BJ (cell line): ENCODE measurements around the gene RGR. TPM values are rescaled to one million over a fixed set of nuclear protein-coding genes. Genes with fewer than 3 reads are reported as not detected.

Source experiments
- CTCF ChIA-PET: fragments of 350-600 bp; formaldehyde crosslinking; extraction: SDS; loops from one replicate; lab custom pipeline; 2021; ENCODE audit warnings: antibody characterized with exemption, inconsistent platforms; lab: Yijun Ruan, JAX
- POLR2A ChIA-PET: fragments of 300-600 bp; sonication (Branson Sonifier 250); formaldehyde crosslinking; extraction: SDS; loops from one replicate; lab custom pipeline; 2021; ENCODE audit warnings: antibody characterized with exemption; lab: Charles Lee
- DNase-seq: peaks from one replicate; pipeline ENCODE4 v3.0.0-alpha.2; 2011; ENCODE audit warnings: low read depth
- H3K27me3 ChIP-seq: 2 replicates; pipeline ENCODE4 v1.6.0; 2011; ENCODE audit warnings: low read length; ENCODE audit not compliant: control insufficient read depth, insufficient read depth
- H3K36me3 ChIP-seq: 2 replicates; pipeline ENCODE4 v1.5.1; 2011; ENCODE audit warnings: low read length; ENCODE audit not compliant: control insufficient read depth, insufficient read depth
- H3K4me3 ChIP-seq: 2 replicates; pipeline ENCODE4 v1.5.1; 2011; ENCODE audit warnings: low read depth, mild to moderate bottlenecking, control low read depth, low read length
- polyA minus RNA-seq: library from RNA; depleted of rRNA, polyadenylated mRNA; stranded (reverse); fragments of >200 nt; gene quantifications from 2 replicates; pipeline ENCODE4 v1.2.3, GENCODE V29; 2011; rRNA and poly(A)+ RNA removed
- polyA plus RNA-seq: library from polyadenylated mRNA; depleted of rRNA; stranded (reverse); fragments of >200 nt; gene quantifications from 2 replicates; pipeline ENCODE4 v1.2.3, GENCODE V29; 2011; rRNA removed
- TF ChIP-seq, protein P1 (sequence below): IDR thresholded peaks from 2 replicates; pipeline ENCODE4 v1.5.1; 2011; ENCODE audit warnings: low read depth, mild to moderate bottlenecking, control low read depth, inconsistent platforms, low read length, moderate library complexity; ENCODE audit not compliant: insufficient read depth

RGR gene, protein sequence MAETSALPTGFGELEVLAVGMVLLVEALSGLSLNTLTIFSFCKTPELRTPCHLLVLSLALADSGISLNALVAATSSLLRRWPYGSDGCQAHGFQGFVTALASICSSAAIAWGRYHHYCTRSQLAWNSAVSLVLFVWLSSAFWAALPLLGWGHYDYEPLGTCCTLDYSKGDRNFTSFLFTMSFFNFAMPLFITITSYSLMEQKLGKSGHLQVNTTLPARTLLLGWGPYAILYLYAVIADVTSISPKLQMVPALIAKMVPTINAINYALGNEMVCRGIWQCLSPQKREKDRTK
- not detected in 2 replicates for polyA plus RNA-seq
- polyA minus RNA-seq: not detected in 2 replicates

DNA sequence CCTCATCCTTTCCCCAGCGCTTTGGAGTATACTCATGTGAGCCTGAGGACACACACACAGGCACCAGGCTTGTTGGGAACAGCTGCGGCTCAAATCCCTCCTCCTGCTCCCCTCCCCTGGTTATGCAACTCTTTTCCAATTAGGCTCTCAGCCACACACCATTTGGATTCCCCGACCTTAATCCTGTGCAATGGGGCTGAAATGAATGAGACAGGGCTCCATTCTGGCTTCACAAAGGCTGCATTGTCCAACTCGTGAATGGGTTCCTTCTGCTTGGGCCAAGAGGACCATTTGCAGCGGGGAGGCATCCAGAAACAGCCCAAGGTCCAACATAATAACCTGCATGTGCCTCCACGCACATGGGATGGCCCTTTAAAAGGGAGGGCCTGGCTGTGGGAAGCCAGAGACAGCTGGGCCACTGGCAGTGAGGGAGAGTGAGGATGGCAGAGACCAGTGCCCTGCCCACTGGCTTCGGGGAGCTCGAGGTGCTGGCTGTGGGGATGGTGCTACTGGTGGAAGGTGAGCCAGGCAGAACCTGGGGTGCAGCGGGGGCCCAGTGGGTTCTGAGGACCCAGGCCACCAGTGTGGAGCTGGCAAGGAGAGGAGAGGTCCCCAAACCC is at the start of gene RGR:
TSS of gene RGR (plus strand) at position 403 of the 620 bp plus-strand sequence. CDS start at position 441, 38 bp downstream.
- ChIA-PET POLR2A (no interaction called here), CTCF (interaction anchor here (1.4 kb wide), 1 partner anchor 10 kb away, joined by 5 read pairs; no protein-coding TSS in a partner anchor)
- TF ChIP-seq, protein P1, sequence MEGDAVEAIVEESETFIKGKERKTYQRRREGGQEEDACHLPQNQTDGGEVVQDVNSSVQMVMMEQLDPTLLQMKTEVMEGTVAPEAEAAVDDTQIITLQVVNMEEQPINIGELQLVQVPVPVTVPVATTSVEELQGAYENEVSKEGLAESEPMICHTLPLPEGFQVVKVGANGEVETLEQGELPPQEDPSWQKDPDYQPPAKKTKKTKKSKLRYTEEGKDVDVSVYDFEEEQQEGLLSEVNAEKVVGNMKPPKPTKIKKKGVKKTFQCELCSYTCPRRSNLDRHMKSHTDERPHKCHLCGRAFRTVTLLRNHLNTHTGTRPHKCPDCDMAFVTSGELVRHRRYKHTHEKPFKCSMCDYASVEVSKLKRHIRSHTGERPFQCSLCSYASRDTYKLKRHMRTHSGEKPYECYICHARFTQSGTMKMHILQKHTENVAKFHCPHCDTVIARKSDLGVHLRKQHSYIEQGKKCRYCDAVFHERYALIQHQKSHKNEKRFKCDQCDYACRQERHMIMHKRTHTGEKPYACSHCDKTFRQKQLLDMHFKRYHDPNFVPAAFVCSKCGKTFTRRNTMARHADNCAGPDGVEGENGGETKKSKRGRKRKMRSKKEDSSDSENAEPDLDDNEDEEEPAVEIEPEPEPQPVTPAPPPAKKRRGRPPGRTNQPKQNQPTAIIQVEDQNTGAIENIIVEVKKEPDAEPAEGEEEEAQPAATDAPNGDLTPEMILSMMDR: no peak
- DNase-seq: no peak
- Histone ChIP-seq H3K36me3 (no peaks in the 10 kb centered on the region), H3K27me3 (no peaks in the 10 kb centered on the region; the same call in 1 of the 2 replicates), H3K4me3 (no peak within 1 kb of the TSS)

DNA sequence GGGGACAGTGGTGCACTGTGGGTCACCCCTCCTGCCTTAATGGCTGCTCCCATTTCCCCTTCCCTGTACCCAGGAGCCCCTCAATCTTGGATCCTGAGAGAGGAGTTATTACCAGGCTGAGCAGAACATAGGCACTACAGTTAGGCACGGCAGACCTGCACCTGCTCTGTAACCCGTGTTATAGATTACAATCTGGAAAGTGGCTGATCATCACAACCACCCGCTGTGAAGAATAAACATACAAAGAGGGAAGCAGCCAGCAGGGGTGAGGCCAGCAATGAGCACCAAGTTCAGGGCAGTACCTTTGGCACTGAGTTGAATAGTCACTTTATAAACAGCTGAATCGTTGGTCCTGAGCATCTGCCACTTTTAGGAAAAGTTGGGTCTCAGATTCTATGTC is 48.8 kb upstream of the RGR start:
- POLR2A ChIA-PET: no interaction called here
- CTCF ChIA-PET: no interaction called here
- Histone ChIP-seq H3K36me3 (no peaks in the 10 kb centered on the region), H3K27me3 (peaks cover 23% of the 10 kb centered on the region), H3K4me3 (no peak overlapping the region)
- DNase-seq: no peak
- TF ChIP-seq, protein P1: no peak

DNA sequence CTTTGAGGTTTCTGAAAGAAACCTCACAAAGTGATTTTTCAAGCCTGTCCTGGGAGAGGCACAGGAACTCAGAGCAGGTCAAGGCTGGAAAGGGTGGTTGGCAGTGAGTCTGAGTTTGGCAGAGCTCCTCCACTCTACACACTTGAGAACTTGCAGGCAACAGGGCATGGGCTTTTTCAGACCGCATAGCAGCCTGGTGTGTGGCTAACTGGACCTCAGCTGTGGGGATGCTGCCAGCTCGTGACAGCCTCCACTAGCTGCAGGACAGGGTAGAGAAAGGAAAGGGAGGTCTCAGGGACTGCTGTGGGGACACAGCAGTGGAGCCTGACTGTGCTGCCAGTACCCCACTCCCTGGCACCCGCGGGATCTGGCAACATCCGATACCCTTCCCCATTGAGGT is 47.9 kb upstream of the RGR start:
- H3K4me3 ChIP-seq: no peak overlapping the region
- peaks cover 23% of the 10 kb centered on the region for H3K27me3 ChIP-seq
- ChIA-PET POLR2A (no interaction called here), CTCF (no interaction called here)
- TF ChIP-seq, protein P1: no peak
- DNase-seq: no peak
- no peaks in the 10 kb centered on the region for H3K36me3 ChIP-seq

DNA sequence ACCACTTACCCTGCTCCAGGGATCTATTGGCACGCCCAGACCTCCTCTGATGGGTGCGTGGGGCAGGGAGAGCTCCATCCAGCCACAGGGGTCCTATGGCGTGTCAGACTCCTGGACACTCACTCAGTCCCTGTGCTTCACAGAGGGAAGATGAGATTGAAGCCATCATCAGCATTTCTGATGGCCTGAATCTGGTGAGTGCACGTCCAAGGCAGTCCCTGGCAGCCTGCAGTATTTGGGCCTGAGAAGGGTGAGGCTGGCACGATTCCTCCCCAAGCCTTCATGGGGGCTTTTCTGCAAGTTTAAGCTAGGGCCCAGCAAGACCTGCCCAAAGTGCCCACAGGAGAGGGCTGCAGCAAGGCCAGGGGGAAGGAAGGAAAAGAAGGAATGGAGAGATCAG is 47.2 kb upstream of the RGR start:
- TF ChIP-seq, protein P1: no peak
- Histone ChIP-seq H3K27me3 (peaks cover 23% of the 10 kb centered on the region), H3K4me3 (no peak overlapping the region), H3K36me3 (no peaks in the 10 kb centered on the region)
- ChIA-PET CTCF (no interaction called here), POLR2A (no interaction called here)
- DNase-seq: no peak

DNA sequence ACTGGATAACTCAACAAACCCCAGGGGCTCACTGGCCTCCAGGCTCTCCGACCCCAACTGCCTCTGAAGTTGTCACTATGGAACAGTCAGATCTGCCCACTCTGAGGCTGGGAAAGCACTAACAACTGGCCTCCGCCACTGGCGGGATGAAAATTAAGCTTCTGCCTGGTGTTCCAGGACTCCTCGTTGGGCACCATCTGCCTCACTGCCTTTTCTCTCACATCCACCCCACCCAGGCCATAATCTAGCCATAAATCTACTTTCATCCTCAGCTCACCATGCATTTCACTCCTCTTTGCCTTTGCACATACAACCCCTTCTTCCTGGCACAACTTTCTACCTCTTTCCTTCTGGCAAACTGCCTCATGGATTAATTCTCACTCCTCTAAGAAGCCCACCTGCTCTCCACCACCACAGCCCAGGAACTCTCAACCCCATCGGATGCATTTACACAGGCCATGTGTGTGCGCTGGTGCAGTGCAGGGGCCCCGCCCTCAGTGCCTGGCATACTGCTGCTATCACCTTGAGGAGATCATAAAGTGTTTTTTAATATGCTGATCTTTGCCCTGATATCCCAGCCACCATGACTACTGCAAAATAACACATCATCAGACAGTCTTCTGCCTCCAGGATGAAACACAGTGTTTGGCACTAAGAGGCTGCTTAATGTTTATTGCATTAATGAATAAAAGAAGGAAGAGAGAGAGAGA is 46.5 kb upstream of the RGR start:
- TF ChIP-seq, protein P1: no peak
- H3K27me3 ChIP-seq: peaks cover 22% of the 10 kb centered on the region
- no peak for DNase-seq
- H3K36me3 ChIP-seq: no peaks in the 10 kb centered on the region
- no peak overlapping the region for H3K4me3 ChIP-seq
- POLR2A ChIA-PET: no interaction called here
- CTCF ChIA-PET: no interaction called here
